Ramos (cell line): ENCODE measurements around the gene ADAM19.

Source experiments
- in situ Hi-C: fragments of 300-500 bp; cut with MboI; formaldehyde crosslinking; loops from one replicate; pipeline ENCODE4 v1.14.3; 2022; ENCODE audit warnings: low sequenced_read_pairs; ENCODE audit not compliant: unreplicated experiment

Gene ADAM19

DNA sequence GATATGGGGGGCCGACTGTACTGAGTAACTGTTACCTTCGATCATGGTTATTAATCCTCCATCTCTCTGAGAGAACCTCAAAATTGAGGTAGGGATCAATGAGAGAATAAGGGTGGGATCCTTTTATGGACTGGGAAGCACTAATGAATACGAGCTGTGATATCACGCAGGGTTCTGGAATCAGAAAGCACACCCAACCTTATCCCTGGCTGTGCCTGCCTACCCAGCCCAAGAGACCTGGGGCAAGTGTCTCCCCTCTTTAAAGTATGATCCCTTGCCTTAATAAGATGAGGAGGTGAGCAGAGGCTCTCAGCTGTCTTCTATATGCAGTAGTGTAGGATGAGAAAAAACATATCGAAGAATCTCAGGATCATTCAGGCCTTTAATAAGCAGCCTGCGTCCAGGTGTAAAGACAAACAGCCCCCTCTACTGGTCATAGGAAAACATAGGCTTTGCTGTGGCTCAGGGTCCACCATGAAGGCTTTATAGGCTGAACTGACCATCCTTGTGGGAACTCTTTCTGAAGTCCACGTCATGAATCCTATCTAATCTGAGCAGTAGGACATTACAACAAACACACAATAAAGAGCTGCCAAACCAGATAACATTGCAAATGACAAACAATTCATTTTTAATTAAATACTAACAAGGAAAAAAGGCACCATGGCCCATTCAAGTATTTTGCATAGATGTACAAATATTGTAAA is 98.7 kb downstream of the ADAM19 start:
- in situ Hi-C loops = loop anchor here (25.0 kb wide), 1 partner anchor 540 kb away; no protein-coding TSS in a partner anchor

DNA sequence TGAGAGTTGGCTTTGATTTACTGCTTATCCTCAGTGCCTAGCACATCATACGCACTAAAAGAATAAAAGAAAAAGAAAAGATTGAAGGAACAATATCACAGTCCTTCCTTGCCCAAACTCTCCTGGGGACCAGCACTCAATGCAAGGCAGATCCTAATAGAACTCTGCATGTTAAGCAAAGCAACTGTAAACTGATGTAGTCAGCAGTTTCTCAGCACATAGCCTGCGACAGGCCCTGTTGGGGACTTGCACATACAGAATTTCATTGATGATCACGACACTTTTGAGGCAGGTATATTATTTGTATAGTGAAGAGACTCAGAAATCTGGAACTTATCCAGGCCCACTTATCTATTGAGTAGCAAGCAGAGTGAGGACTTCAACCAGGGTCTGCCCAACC is 100.1 kb downstream of the ADAM19 start:
- in situ Hi-C loops = loop anchor here (25.0 kb wide), 1 partner anchor 538 kb away; no protein-coding TSS in a partner anchor

DNA sequence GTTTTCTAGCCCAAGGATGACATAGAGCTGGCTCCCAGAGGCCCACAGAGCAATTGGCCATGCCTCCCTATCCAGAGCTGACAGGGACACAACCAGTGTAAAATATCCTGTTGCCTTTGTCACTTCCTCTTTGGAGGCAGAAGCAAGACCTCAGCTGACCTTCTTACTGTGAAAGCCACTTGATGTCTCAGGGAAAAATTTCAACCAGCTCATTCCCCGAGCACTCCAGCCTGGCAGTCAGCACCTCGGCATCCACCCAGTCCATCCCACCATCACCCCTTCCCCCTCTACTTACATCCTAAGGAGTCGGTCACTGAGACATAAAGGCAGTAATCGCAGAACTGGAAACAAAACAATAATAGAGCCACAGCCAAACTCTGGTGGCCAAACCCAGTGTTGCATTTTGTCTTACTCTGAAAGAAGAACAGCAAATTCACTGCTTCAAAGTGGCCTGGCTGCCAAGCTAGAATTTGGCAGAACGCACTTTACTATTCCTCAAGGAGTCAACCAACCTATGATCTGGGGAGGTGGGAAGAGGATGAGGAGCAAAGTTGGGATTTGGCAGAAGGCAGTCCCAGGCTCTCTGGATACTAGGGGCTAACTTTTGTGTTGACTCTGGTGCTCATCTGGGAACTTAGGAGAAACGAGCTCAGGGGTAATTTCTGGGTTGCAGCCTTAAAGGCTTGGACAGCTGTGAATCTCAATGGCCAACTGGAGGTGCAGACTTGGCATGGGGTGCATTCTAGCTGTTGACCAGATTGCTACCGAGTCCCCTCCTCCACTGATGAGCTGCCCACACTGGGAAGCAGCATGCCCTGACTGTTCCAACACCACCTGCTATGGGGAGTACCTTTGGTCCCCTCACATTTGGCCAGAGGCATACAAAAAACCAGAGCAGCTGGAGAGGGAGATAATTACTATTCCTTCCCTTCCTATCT is 101.9 kb downstream of the ADAM19 start:
- in situ Hi-C loops = no loop called here

DNA sequence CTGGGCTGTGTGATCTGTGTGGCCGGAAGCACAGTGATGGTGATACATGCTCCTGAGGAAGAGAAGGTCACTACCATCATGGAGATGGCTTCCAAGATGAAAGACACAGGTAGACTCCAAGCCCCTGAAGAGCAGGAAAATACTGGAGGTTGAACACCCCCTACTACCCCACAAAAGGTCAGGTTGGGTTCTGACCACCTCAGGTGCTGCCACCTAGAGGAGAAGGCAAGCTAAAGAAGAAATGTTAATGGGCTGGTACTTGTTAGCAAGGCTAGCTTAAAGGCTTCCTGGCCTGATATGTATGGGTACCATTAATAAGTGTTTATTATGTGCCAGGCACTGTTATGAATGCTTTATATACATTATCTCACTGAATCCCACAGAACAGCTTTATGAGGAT is 103.9 kb downstream of the ADAM19 start:
- in situ Hi-C loops = no loop called here

DNA sequence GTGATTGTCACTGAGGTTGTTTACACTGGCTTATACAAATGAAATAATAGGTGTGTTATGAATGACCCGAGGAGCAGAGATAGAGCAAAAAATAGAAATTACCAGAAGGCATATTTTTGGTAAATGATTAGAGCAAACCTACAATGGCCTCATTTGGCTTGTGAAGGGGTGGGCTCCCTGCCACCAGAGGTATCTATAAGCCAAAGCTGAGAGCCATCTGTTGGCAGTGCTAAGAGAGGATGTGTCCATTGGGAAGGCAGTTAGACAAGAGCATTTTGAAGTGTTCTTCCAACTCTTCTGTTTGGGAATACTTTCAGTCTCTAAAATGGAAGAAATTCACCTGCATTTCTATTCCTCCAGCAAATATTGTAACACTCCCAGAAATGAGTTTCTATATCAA is 104.9 kb downstream of the ADAM19 start:
- in situ Hi-C loops = no loop called here

DNA sequence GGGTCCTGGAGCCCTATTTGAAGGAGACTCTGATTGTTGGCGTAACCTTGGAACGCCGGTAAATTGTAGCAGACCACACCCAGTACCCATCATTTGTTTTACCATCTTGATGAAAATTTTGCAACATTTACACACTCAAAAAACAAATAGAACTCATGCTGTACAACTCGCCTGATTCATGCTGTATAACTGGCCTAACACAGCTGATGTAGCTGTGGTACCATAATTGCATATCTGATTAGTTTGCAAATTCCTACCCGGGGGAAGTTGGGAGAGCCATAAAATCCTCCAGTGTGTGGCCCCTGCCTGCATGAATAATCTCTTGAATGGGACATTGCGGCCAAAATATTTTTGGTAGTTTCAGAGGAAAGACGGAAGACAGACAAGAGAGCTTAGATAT is 105.9 kb downstream of the ADAM19 start:
- in situ Hi-C loops = no loop called here

DNA sequence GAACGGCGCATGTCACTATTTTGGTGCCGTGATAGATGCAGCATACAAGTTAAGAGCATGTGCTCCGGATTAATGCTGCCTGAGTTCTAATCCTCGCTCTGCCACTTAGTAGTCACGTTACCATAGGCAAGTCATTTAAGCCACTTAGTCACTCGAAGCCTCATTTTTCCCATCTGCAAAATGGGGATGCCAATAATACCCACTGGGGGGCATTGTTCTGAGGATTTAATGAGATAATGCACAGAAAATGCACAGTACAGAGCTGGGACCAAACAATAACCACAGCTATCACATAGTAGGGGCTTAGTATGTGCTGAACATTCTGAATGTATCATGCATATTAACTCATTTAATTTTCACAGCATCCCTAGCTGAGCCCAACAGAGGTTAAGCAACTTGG is 106.5 kb downstream of the ADAM19 start:
- in situ Hi-C loops = no loop called here

DNA sequence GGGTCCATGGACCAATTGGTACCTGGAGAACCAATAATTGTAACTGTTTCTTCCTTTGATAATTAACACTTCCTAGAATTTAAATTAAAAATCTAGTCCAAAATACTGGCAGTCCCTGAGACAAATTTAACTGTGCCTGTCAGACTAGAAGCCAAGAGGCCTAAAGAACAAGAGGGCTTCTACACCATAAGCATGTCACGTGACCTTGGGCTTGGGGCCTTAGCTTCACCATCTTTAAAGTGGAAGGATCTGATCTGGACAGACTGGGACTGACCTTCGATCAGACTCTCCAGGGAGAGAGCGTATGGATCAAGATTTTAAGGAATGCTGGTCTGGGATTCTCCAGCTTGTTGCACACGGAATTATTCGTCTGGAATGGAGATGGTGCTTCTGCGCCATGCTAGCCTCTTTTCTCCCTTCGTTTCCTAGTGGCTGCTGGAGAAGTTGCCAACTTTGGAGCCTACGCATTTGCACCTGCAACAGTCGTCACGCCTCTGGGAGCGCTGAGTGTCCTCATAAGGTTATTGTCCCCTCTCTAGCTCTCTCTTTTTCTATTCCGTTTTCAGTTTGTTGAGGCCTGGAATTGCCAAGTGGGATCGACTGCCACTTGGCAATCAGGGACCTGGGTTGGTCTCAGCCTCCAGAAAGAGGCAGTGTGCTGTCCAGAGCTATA is 107.1 kb downstream of the ADAM19 start:
- in situ Hi-C loops = no loop called here

DNA sequence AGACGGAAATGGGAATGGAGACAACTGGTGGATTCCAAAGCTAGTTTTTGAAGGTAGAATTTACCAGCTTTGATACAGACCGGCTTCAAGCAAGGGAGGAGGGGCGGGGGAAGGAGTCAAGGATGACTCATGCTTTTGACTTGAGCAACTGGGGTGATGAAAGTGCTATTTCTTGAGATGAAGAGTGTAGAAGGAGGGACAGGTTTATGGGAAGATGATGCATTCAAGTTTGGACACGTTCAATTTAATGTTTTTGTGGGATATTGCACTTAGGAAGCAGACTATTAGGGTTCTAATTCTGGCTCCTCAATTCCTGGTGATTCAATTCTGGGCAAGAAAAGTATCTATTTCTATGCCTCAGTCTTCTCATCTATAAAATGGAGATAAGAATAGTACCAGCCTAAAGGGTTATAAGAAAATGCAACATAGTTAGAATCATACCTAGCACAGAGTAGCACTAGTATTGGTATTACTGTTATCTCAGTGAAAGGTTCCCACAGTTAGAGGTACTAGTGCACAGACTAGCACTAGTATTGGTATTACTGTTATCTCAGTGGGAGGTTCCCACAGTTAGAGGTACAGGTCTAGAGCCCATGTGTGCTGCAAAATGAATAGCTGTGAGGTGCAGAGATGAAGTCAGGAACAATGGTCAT is 110.9 kb downstream of the ADAM19 start:
- in situ Hi-C loops = no loop called here

DNA sequence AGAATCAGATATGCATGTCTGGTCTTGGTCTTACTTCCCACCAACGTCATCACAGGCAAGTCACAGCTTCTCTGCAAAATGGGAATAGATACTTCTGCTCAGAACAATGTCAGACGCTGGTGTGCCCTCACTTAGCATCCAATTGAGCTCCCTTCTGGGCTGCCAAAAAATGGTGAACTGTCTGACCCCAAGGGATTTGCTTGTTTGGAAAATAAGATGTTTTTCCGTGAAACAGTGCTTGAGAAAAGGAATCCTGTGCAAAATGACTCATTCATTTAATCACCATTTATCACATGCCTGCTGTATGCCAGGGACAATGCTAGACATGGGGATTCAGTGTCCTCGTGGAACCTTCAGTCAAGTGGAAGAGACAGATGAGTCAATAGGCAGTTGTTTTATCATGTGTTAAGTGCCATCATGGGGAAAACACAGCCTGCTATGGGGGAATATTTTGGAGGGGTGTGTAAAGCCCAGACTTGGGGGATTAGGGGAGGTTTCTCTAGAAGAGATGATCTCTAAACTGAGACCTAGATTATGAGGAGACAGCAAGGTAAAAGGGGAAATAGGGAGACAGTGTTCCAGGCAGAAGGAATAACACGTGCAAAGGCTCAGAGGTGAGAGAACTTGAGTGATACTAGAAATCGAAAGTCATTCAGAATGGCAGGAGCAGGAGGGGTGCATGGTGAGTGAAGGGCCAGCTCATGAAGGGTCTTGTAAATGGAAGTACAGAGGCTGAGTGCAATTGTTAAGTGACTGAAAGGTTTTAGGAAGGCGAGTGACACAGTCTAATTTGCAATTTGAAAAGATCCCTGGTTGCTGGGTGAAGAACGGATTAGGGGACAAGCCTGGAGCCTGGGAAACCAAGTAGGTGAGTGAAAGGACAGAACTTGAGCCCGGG is 111.7 kb downstream of the ADAM19 start:
- in situ Hi-C loops = no loop called here

DNA sequence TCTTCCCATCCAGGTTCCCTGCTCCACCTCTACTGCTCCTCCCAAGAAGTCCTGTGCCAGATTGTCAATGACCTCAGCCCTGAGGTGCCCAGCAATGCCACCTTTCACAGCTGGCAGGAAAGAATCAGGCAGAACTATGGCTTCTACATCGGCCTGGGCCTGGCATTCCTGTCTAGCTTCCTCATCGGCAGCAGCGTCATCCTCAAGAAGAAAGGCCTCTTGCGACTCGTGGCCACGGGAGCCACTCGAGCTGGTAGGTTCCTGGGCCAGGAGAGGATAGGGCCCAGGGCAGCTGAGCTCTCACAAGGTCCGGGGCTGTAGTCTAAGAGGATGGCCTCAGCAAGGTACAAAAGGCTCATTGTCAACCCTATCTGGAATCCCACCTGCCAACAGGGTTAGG is 112.5 kb downstream of the ADAM19 start:
- in situ Hi-C loops = no loop called here

DNA sequence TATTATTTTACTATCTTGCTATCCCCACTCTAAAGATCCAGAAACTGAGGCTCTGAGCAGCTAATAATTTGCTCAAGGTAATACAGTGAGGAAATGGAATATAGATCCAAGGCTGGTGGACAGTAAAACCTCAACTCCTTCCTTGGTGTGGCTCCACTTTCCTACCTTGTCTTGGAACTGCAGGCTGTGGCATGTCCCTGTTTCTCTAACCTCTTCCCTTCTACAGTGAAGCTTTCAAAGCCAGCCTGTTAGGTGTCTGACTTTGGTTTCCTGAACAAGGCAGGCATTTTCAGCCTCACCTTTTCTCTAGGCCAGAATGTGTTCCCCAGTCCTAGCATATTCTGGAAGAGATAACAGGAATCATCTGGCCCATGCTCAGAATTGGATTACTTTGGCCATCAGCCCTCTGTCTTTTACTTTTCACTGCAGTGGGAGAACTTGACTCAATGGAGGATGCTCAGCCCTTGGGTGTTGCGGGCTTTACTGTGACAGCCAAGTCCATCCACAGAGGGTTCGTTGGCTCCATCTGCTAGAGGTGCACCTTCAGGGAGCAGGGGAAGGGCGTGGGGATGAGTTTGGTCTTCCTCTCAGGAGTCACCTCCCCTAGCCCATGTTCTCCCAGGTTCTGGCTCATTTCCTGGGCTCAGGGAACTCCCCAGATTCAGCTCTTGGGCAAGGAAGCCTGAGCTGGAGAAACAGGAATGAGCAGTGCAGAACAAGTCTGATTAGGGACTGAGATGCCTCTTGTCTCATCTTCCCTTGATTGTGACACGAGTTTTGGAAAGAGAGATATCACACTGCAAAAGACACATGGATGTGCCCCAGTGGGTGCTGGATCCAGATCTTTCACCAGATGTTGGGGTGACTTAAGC is 114.4 kb downstream of the ADAM19 start:
- in situ Hi-C loops = no loop called here

DNA sequence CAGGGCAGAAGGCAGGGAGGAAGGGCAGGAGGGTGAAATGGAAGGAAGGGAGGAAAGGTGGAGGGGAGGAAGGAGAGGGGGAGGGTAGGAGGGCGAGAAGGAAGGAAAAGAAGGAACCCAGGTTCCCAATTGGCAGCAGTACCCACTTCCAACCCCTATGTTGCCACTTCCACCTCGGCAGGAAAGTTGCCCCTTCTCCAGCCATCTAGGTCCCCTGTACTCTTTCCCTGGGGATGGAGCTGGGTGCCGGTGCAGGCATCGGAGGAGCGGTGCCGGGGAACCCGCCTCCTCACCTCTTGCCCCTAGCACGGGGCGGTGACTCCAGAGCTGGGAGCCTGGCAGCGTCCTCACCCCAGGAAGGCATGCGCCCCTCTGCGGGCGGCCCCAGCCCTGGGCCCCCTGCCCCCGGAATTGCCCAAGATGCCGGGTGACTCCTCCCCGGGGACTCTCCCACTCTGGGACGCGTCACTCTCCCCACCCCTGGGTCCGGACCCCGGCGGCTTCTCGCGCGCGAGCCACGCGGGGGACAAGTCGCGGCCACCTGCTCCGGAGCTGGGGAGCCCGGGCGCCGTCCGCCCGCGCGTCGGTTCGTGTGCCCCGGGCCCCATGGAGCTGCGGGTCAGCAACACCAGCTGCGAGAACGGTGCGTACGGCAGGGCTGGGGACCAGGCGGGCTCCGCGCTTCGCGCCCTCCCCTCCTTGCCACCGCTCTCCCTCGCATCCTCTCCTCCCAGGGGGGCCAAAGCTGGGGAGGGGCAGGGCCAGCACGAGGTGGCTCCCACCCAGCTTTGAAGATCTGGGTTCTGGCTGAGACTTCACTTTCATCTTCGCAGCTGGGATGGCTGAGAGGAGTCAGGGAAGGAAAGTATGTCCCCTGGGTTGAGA is 115.6 kb downstream of the ADAM19 start, which contains the start of gene NIPAL4:
Gene NIPAL4, plus strand, starts transcription at position 499 of the 885 bp plus-strand sequence. Its CDS starts 108 bp downstream, at position 607.
- in situ Hi-C loops = no loop called here

DNA sequence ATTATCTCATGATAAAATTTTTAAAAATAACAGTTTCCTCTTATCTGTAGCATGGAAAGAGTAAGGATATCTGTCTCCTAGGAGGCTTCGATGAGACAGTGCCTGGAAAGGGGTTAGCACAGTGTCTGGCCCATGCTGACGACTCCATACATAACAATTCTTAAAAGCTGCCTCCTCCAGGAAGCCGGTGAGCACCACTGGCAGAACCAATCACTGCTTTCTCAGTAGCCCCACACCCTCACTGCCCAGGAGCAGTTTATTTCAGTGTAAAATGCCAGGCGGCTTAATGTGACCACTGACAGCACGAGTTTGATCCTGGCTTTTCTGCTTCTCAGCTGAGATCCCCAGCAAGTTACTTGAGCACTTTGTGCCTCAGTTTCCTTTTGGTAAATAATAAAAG is 116.7 kb downstream of the ADAM19 start:
- in situ Hi-C loops = no loop called here

DNA sequence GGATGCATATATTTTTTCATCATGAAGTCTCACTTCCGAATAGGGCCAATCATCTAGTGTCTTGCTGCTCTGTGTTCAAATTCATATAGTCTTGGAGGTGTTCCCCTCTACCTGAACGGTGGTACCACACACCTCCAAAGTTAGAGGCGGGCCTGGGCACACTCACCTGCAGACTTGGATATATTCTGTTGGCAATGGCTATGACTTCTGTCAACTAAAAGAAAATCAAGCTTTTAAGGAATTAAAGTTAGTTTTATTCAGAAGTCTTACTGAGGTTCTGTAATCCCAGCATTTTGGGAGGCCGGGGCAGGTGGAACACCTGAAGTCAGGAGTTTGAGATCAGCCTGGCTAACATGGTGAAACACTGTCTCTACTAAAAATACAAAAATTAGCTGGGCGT is 118.2 kb downstream of the ADAM19 start:
- in situ Hi-C loops = no loop called here

DNA sequence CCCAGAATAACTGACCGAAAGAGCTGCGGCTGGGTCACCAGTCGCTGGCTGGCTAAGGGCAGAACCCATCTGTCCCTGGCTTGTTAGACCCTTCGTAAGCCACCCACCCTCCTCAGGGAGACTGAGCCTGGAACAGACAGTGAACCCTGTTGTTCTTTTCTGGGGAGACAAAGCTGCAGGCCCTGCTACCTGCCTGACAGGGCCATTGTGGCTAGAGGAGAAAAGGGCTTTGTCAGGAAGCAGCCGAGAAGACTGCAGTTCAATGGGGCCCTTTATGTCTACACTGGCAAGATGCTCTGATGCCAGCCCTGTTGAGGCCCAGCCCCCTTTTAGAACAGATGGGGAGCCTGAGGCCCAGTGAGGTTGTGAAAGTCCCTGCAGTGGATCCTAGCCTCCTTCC is 119.3 kb downstream of the ADAM19 start:
- in situ Hi-C loops = no loop called here

DNA sequence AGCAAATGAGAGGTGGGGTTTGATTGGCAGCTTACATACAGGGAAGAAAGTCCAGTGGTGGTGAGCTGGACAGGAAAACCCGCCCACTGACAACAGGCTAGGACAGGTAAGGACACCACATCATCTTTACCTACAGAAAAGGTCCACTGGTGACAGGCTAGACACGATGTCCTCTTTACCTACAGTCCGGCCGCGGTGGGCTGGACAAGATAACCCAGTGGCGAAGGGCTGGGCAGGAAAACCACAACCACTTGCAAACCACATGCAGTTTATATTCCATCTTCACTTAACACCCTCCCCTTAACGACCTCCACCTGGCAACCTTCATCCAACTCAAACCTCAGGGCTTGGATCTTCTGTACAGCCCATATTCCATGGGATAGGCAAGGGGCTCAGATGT is 120.5 kb downstream of the ADAM19 start:
- in situ Hi-C loops = no loop called here
